OCI-LY7 (cell line): ENCODE results near the gene ZDHHC22. TPM values are rescaled to one million over a fixed set of nuclear protein-coding genes. Genes with fewer than 3 reads are reported as not detected.

Experiments
- BruUV-seq: library from RNA; stranded (reverse); fragments of 400-500 nt; replicated peaks from 2 replicates; lab custom pipeline; 2021; lab: Mats Ljungman, UMichigan
- CTCF ChIA-PET: fragments of 300-600 bp; sonication (Branson Sonifier 250); formaldehyde crosslinking; loops from one replicate; lab custom pipeline; 2022; ENCODE audit warnings: antibody characterized with exemption; ENCODE audit not compliant: unreplicated experiment; lab: Charles Lee
- POLR2A ChIA-PET: fragments of 300-600 bp; sonication (Branson Sonifier 250); formaldehyde crosslinking; loops from one replicate; lab custom pipeline; 2022; ENCODE audit warnings: antibody characterized with exemption; lab: Charles Lee
- DNase-seq: peaks from one replicate; pipeline ENCODE4 v3.0.0-alpha.2; 2015; ENCODE audit warnings: low spot score
- H2AFZ ChIP-seq: fragments of 200-600 bp; sonication (generic), shearing (Covaris generic); 2 replicates; pipeline ENCODE4 v1.6.1; 2014; ENCODE audit warnings: mild to moderate bottlenecking, antibody characterized with exemption, low read length, moderate library complexity
- H3K27ac ChIP-seq: fragments of 200-600 bp; sonication (generic); 2 replicates; pipeline ENCODE4 v1.5.1; 2014; ENCODE audit warnings: mixed run types, low read depth, mild to moderate bottlenecking, moderate library complexity, low read length, inconsistent platforms; ENCODE audit not compliant: poor library complexity, severe bottlenecking
- H3K36me3 ChIP-seq: fragments of 200-600 bp; sonication (generic); 2 replicates; pipeline ENCODE4 v1.6.1; 2014; ENCODE audit warnings: mild to moderate bottlenecking, antibody characterized with exemption, low read length, moderate library complexity, mixed read lengths; ENCODE audit not compliant: insufficient read depth
- H3K4me1 ChIP-seq: fragments of 200-600 bp; sonication (generic); 2 replicates; pipeline ENCODE4 v1.5.1; 2014; ENCODE audit warnings: mild to moderate bottlenecking, low read length; ENCODE audit not compliant: insufficient read depth, poor library complexity, severe bottlenecking
- H3K4me2 ChIP-seq: fragments of 200-600 bp; sonication (generic); 2 replicates; pipeline ENCODE4 v1.6.1; 2014; ENCODE audit warnings: mild to moderate bottlenecking, low read length
- H3K4me3 ChIP-seq: fragments of 200-600 bp; sonication (generic); 2 replicates; pipeline ENCODE4 v1.5.1; 2014; ENCODE audit warnings: mild to moderate bottlenecking, low read depth, low read length; ENCODE audit not compliant: poor library complexity, severe bottlenecking
- H3K79me2 ChIP-seq: fragments of 200-600 bp; sonication (generic); 2 replicates; pipeline ENCODE4 v1.6.1; 2016; ENCODE audit warnings: low read depth, mild to moderate bottlenecking, low read length, moderate library complexity, mixed read lengths; ENCODE audit not compliant: insufficient read depth
- H3K9me2 ChIP-seq: fragments of 200-600 bp; sonication (generic); 2 replicates; pipeline ENCODE4 v1.6.1; 2016; ENCODE audit warnings: mild to moderate bottlenecking, low read length, mixed read lengths; ENCODE audit not compliant: insufficient read depth
- H3K9me3 ChIP-seq: fragments of 200-600 bp; sonication (generic); 2 replicates; pipeline ENCODE4 v1.6.1; 2014; ENCODE audit warnings: mild to moderate bottlenecking, mixed run types, low read length, mixed read lengths
- H4K20me1 ChIP-seq: fragments of 200-600 bp; sonication (generic); 2 replicates; pipeline ENCODE4 v1.6.1; 2014; ENCODE audit warnings: mild to moderate bottlenecking, antibody characterized with exemption, low read length, moderate library complexity, mixed read lengths; ENCODE audit not compliant: insufficient read depth
- CTCF ChIP-seq: fragments of 200-600 bp; sonication (generic); conservative IDR thresholded peaks from 2 replicates; pipeline ENCODE4 v1.5.1; 2014; ENCODE audit warnings: mild to moderate bottlenecking, antibody characterized with exemption, low read length, moderate library complexity, mixed read lengths
- EZH2phosphoT487 ChIP-seq: fragments of 200-600 bp; sonication (generic); IDR thresholded peaks from 2 replicates; pipeline ENCODE4 v1.6.1; 2018; ENCODE audit warnings: low read depth, borderline replicate concordance, mild to moderate bottlenecking, mixed run types, antibody characterized with exemption, low read length, moderate library complexity, mixed read lengths
- intact Hi-C: fragments of 100-400 bp; cut with micrococcal nuclease; formaldehyde crosslinking; loops from one replicate; pipeline ENCODE4 v1.10.0; 2022; ENCODE audit not compliant: unreplicated experiment
- total RNA-seq, 2 experiments: library from RNA; depleted of rRNA in 1 of 2; stranded (reverse); fragments of >200 nt in 1 of 2; shearing (Covaris generic) in 1 of 2; gene quantifications; 2 replicates each; pipeline ENCODE4 v1.2.3, GENCODE V29; 2014 to 2022

ZDHHC22 gene
- total RNA-seq, 2 experiments from 2014 or later = not detected

GRCh38 chr14:77106666-77107065 lies 34.9 kb downstream of the ZDHHC22 start:
- no TSS peak for BruUV-seq
- DNase-seq = no peak
- Histone ChIP-seq H4K20me1 (no peaks in the 10 kb centered on the region), H3K36me3 (peaks cover 69% of the 10 kb centered on the region), H3K4me1 (peaks cover 9% of the 10 kb centered on the region), H3K79me2 (peaks cover 18% of the 10 kb centered on the region; the same call in 1 of the 2 replicates), H3K4me3 (no peak overlapping the region), H3K9me2 (no peaks in the 10 kb centered on the region), H3K27ac (no peak overlapping the region), H2AFZ (no peak overlapping the region), H3K9me3 (no peaks in the 10 kb centered on the region), H3K4me2 (no peak overlapping the region)
- CTCF ChIA-PET = no interaction called here
- TF ChIP-seq EZH2phosphoT487 (no peak), CTCF (no peak)
- POLR2A ChIA-PET = no interaction called here
- intact Hi-C loops = no loop called here

- Histone ChIP-seq H3K36me3 (peaks cover 56% of the 10 kb centered on the region), H4K20me1 (no peaks in the 10 kb centered on the region), H3K4me3 (no peak overlapping the region), H3K4me2 (no peak overlapping the region), H3K9me3 (no peaks in the 10 kb centered on the region), H3K27ac (no peak overlapping the region), H3K4me1 (peaks cover 22% of the 10 kb centered on the region), H2AFZ (no peak overlapping the region), H3K79me2 (peaks cover 29% of the 10 kb centered on the region; the same call in 1 of the 2 replicates), H3K9me2 (no peaks in the 10 kb centered on the region)
- ChIA-PET POLR2A (interaction anchor here (0.6 to 1.0 kb wide), 2 partner anchors 9 to 16 kb away, joined by 3 to 5 read pairs; no protein-coding TSS in a partner anchor), CTCF (interaction anchor here (1.1 kb wide), 1 partner anchor 16 kb away, joined by 3 read pairs; no protein-coding TSS in a partner anchor)
- no TSS peak for BruUV-seq
- intact Hi-C loops = no loop called here
- no peak for DNase-seq
- TF ChIP-seq CTCF (no peak), EZH2phosphoT487 (no peak)
Measured at GRCh38 chr14:77105145-77105939, 36.2 kb downstream of the ZDHHC22 start.

- H3K9me2 ChIP-seq = no peaks in the 10 kb centered on the region
- POLR2A ChIA-PET = interaction anchor here (0.6 to 1.1 kb wide), 2 partner anchors 10 to 12 kb away, joined by 3 to 5 read pairs; no protein-coding TSS in a partner anchor
- no peaks in the 10 kb centered on the region for H3K9me3 ChIP-seq
- H3K4me3 ChIP-seq = no peak overlapping the region
- no peak overlapping the region for H3K27ac ChIP-seq
- no peak overlapping the region for H2AFZ ChIP-seq
- H3K36me3 ChIP-seq = peaks cover 46% of the 10 kb centered on the region
- H3K4me2 ChIP-seq = no peak overlapping the region
- CTCF ChIA-PET = interaction anchor here (0.6 to 1.1 kb wide), 2 partner anchors 17 to 849 kb away, joined by 3 read pairs; no protein-coding TSS in a partner anchor
- H3K79me2 ChIP-seq = peaks cover 39% of the 10 kb centered on the region; the same call in 1 of the 2 replicates
- peaks cover 32% of the 10 kb centered on the region for H3K4me1 ChIP-seq
- no TSS peak for BruUV-seq
- no peak for TF ChIP-seq CTCF
- TF ChIP-seq EZH2phosphoT487 = no peak
- H4K20me1 ChIP-seq = no peaks in the 10 kb centered on the region
- intact Hi-C loops = no loop called here
- DNase-seq = no peak
Measured at GRCh38 chr14:77104393-77104792, 37.2 kb downstream of the ZDHHC22 start.
